Activated CD8-positive, alpha-beta memory T cell treated with anti-CD3 and anti-CD28 coated beads, Interleukin-2, amount 50 U/mL, for 48 hours (primary cell): ENCODE data around the gene JPH3.
A peak's percentile ranks its signal among the peaks of the same experiment; 100 is the strongest.

Source experiments
- DNase-seq: peaks from one replicate; pipeline ENCODE4 v3.0.0-alpha.2; 2020

The JPH3 gene

DNA sequence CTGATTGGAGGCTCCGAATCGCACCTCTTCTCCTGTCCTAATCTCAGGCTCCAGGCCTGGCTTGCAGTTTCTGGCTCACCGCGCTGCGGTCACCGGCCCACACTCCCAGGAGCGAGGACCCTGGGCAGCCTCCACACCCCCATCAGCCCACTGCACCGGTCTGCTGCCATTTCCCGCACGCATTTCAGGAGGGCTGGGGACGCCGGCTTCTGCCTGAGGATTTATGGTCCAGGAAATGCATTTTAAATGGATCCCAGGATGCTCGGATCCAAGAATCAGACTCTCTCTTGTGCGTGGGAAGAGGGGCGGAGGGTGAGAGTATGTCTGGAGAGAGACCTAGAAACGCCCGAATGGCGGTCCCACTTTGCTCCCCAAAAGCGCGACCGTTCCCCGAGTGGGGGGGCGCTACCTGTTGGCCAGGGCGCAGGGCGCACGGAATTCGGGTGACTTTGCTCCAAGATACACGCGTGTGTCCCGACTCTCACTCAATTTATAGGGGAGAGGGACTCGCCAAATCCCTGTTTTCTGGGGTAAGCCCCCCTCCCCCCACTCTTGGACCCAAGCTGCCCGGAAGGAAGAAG is 817 bp upstream of the JPH3 start:
- no peak for DNase-seq

DNA sequence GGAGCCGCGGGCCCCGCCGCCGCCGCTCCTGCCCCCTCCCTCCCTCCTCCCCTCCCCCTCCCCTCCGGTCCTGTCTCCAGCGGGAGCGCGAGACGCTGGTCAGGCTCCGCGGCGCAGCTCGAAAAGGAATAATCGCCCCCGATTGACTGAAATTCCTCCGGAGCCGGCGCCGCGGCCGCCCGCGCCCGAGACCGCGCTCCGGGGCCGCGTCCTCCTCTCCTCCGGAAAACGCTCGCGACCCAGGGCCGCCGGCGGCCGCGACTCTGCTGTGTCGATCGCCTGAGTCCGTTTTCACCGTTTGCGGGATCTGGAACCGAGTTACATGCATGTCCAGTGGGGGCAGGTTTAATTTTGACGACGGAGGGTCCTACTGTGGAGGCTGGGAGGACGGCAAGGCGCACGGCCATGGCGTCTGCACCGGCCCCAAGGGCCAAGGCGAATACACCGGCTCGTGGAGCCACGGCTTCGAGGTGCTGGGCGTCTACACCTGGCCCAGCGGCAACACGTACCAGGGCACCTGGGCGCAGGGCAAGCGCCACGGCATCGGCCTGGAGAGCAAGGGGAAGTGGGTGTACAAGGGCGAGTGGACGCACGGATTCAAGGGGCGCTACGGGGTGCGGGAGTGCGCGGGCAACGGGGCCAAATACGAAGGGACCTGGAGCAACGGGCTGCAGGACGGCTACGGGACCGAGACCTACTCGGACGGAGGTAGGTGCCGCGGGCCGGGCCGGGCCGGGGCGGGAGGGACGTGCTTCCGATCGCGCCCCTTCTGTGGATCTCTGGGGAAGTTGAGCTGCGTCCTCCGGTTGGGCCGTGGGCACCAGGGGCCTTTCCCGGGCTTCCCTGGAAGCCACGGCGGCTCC is 744 bp downstream of the JPH3 start:
- peak; percentile 57 for DNase-seq

DNA sequence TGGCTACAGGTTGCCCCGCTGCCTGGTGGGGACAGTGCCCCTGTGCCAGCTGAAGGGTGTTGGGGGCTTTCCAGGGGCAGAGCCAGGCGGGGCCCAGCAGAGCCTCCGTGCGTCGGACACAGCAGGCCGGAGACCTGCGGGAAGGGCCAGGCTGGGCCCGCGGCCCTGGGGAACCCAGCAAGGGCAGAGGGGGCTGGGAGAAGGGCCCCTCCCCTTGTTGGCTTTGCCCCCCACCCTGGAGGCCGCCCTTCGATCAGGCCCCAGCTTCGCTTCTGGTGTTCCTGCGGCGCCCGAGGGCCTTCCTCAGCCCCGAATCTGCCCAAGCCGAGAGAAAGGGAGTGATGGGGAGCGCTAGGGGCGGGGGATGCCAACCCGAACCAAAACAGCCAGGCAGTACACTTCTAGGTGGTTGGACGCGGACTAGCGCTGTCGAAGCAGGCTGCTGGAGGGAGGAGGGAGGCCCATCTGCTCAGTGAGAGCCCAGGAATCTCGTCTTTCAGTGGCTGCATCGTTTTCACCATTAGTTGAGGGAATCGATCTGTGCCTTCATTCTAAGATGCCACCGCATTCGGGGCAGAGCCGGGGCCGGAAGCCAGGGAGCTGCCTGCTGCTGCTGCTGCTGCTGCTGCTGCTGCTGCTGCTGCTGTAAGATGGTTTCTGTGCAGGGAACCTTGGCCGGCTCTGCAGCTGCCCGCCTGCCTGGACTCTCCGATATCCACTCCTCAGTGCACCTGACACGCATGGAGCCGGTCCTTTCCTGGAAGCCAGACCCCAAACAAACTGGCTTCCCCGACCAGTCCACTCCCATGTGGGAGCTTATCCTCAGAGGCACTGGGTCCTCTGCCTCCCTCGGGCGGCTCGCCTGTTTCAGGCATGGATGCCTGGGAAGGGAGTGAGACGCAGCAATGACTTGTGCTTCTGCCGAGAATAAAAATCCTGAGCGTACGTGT is 1.7 kb downstream of the JPH3 start:
- no peak for DNase-seq

GRCh38 chr16:87604634-87605111 is 2.4 kb downstream of the JPH3 start:
- DNase-seq = no peak

DNA sequence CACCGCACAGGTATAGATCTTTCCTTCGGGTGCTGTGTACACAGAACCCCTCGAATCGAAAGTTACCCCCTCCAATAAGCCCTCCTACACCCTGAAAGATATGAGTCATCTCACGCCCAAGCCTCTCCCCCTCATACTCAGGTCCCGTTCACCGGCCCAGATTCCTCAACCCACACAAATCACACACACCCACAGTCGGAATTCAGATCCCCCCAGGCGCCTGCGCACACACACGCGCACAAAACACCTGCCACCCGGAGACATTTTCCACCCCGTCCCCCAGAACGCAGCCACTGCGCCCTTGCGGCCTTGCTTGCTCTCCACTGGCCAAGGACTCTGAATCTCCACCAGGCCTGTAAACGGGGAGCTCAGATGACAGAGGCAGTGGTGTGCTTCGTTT is 4.9 kb downstream of the JPH3 start:
- DNase-seq = no peak

GRCh38 chr16:87607871-87608270 is 5.6 kb downstream of the JPH3 start:
- no peak for DNase-seq

GRCh38 chr16:87608400-87608985 is 6.2 kb downstream of the JPH3 start:
- DNase-seq = peak; percentile 79

DNA sequence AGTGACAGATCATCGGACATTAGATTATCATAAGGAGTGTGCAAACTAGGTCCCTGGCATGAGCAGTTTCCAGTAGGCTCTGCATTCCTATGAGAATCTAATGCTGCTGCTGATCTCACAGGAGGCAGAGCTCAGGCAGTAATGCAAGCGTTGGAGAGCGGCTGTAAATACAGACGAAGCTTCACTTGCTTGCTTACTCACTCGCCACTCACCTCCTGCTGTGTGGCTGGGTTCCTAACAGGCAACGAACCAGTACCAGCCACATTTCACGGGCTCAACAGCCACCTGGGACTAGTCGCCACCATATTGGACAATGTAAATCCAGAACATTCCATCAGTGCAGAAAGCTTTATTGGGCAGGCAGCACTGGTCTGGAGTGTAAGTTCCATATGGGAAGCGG is 7.7 kb downstream of the JPH3 start:
- no peak for DNase-seq

DNA sequence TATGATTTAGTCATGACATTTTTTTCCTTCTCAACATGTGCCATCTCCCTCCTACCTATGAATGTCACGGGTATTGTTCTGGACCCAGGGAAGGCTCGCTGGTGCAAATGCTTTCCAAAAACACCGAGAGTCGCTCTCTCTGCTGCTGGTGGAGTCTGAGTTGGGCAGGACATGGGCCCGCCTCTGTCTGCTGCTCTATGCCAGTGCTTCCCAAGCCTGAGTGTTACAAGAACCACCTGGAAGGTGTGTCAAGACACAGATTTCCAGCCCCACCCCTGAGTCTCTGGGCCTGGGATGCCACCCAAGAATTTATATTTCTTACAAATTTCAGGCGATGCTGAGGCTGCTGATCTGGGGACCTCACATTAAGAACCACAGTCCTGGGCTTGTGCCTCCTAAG is 9.1 kb downstream of the JPH3 start:
- no peak for DNase-seq

DNA sequence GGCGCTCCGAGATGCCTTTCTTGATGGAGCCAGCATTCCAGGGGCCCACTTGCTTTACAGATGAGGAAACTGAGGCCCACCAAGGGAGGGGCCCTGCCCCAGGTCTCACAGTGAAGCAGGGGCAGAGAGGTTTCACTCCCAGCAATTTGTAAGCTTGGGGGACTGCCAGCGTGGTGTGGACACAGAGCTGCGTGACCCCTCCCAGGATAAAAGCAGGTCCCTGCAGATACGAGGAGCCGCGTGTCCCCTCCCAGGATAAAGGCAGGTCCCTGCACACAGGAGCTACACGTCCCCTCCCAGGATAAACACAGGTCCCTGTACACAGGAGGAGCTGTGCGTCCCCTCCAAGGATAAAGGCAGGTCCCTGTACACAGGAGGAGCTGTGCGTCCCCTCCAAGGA is 11.7 kb downstream of the JPH3 start:
- no peak for DNase-seq

DNA sequence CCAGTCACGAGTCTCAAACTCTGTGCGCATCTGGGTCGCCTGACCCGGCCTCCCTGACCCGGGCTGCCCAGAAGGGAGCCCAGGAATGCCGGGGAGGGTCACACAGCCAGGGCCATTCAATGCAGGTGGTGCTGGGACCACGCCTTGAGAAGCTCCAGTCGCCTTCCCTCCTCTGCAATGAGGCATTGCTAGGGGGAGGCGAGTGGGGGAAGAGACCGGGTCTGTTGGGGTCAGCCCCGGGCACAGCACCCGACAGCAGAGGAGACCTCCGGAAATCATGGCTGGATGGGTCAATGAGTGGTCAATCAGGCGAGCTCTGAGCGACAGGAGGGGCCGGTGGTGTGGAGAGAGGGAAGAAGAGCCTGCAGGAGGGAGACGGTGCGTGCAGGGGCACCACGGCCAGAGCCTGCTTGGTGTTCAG is 13.3 kb downstream of the JPH3 start:
- DNase-seq = no peak

DNA sequence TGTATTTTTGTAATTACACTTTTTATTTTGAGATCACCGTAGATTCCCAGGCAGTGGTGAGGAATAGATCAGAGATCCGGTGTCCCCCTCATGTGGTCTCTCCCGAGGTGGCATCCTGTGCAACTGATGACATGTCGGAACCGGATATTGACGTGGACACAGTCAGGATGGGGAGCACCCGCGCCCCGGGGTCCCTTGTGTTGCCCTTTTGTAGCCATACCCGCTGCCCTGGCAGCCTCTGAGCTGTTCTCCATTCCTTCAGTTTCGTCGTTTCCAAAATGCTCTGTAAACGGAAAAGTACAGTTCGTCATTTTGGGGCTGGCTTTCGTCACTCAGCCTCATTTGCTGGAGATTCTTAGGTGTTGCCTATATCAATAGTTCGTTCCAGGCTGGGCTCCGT is 14.2 kb downstream of the JPH3 start:
- no peak for DNase-seq

DNA sequence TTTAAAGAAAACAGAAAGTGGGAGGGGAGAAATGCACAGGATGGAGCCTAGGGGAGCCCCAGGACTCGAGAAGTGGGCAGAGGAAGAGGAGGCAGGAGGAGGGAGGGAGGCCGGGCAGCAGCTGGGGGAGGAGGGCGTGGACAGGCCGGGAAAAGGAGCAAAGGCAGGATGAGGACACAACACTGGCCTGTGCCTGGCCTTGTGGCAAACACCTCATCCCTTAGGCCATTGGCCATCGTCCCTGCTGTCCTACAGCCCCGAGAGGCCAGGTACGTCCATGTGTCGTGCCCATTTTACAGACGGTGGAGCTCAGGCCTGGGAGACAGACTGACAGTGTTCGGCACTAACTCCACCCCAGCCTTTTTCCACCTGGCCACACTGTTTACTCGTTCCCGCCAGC is 15.9 kb downstream of the JPH3 start:
- DNase-seq = no peak

- no peak for DNase-seq
These were observed 17.3 kb downstream of the JPH3 start for GRCh38 chr16:87619360-87620200.

- DNase-seq = no peak
These were observed 17.8 kb downstream of the JPH3 start for GRCh38 chr16:87620201-87620495.

GRCh38 chr16:87621550-87621829 is 19.2 kb downstream of the JPH3 start:
- DNase-seq = no peak

GRCh38 chr16:87621976-87622713 is 19.8 kb downstream of the JPH3 start:
- no peak for DNase-seq

DNA sequence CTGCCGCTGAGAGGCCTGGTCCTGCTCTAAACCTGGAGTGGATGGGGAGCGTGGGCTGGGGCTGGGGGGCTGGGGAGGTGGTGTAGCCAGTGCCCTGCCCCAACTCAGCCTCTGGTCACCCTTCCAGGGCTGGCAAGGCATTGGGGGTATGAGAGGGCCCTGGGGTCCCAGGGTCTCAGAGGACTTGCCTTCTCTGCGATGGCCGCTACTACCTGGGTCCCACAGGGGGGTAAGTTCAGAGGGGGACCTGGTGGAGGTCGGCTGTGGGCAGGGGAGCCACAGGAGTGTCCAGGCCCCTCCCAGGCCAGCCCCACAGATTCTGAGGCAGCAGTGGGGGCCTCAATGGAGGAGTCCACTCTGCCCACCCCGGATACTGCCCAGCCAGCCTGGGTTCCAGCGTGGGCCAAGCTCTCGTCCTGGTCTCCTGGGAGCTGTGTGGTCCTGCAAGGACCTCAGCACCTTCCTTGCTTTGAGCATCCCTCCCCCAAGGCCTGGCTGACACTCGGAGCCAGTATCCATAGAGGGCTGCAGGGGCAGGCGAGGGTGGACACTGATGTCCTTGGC is 20.5 kb downstream of the JPH3 start:
- DNase-seq = no peak

DNA sequence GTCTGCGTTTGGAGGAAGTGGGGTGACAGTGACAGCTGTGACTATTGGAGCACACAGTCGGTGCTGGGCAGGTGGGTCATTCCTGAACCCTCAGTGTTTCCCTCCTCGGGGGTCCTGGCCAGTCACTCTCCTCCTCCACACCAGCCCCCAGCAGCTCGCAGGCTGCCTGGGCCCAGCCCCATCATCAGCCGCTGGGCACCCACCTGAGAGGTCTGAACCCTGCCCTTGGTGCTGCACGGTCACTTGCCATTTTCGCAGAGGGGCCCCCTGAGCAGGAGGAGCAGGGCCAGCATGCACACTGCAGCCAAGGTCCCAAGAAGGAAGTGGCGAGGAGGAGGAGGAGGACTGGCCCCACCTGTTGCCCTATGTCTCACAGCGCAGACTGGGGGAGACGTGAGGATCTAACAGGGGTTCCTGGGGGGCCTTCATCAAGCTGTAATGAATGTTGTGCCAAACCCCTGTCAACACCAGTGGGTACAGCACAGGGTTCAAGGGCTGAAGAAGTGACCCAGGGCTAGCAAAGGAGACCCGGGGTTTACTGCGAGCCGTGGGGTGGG is 23.0 kb downstream of the JPH3 start:
- no peak for DNase-seq

- no peak for DNase-seq
These were observed 24.1 kb downstream of the JPH3 start for GRCh38 chr16:87626401-87626800.

DNA sequence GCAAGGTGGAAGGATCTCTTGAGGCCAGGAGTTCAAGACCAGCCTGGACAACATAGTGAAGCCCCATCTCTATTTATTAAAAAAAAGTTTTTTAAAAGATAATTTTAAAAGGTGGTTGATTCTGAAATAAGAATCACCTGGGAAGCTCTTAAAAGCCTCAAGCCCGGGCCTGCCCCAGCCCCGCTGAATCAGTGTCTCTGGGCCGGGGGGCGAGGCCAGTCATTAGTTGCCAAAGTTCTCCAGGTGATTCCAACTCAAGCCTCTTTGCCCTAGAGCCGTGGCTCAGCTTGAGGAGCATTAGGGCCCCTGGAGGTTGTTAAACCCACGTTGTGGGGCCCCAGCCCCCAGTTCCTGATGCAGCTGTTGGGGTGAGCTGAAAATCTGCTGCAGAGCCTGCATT is 24.6 kb downstream of the JPH3 start:
- no peak for DNase-seq
